ENCODE measurements around the gene SSTR3. TPM values are rescaled to one million over a fixed set of nuclear protein-coding genes. Genes with fewer than 3 reads are reported as not detected.

Gene SSTR3
- total and polyA plus RNA-seq, 2 of the 13 experiments (the other 11 are each of a cell fraction or from before 2014, with no cell fraction given) = 0.08 to 0.64 TPM

DNA sequence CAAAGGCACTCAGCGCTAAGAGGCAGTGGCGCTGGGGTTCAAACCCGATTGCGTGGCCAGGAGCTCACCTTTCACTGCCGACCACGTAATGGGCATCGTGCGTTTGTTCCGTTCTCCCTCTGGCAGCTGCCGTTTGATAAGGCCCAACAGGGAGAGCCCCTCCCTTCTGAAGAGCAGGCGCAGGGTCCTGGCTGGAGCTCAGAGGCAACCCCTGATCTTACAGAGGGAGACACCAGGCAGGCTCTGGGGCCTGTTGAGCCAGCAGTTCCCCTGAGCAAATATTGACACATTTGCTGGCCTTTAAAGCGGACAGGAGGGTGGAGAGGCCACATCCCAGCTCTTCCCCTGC, 12.5 kb downstream of the SSTR3 start (continued):
- TF ChIP-seq NFE2L2 (IDR thresholded peaks at IDR 0.05; ENCODE audit: low read length) (no peak), ZNF749 (CRISPR knock-in tag; IDR thresholded peaks at IDR 0.05; ENCODE audit: borderline replicate concordance) (no peak), HIVEP1 (CRISPR knock-in tag; IDR thresholded peaks at IDR 0.05) (peak; percentile 66; the same call in 1 of the 2 replicates), ZFX (CRISPR knock-in tag; IDR thresholded peaks at IDR 0.05; ENCODE audit: low read depth) (no peak; the same call in 1 of the 2 replicates), SRSF1 (optimal IDR thresholded peaks at IDR 0.05; ENCODE audit: low read depth, low read length) (no peak), ZNF713 (CRISPR knock-in tag; IDR thresholded peaks at IDR 0.05) (no peak), ARNT (IDR thresholded peaks at IDR 0.05) (no peak), ZNF687 (CRISPR knock-in tag; IDR thresholded peaks at IDR 0.05) (peak; percentile 72), RORA (CRISPR knock-in tag; IDR thresholded peaks at IDR 0.05) (no peak), REL (CRISPR knock-in tag; conservative IDR thresholded peaks at IDR 0.05) (no peak), JDP2 (CRISPR knock-in tag; IDR thresholded peaks at IDR 0.05; ENCODE audit: borderline replicate concordance) (no peak), ARHGAP35 (CRISPR knock-in tag; IDR thresholded peaks at IDR 0.05; ENCODE audit: borderline replicate concordance) (peak; percentile 19; the same call in 1 of the 2 replicates), PRPF4 (IDR thresholded peaks at IDR 0.05; ENCODE audit: low read depth, low read length, poor library complexity, severe bottlenecking) (no peak), CAMTA2 (CRISPR knock-in tag; IDR thresholded peaks at IDR 0.05; ENCODE audit: borderline replicate concordance) (no peak), PPARG (CRISPR knock-in tag; conservative IDR thresholded peaks at IDR 0.05) (no peak), ZNF75D (CRISPR knock-in tag; IDR thresholded peaks at IDR 0.05; ENCODE audit: borderline replicate concordance) (no peak), DPF2 (CRISPR knock-in tag; IDR thresholded peaks at IDR 0.05; ENCODE audit: borderline replicate concordance, low read depth) (no peak), ZIK1 (CRISPR knock-in tag; IDR thresholded peaks at IDR 0.05; ENCODE audit: borderline replicate concordance, low read depth) (no peak)
- TF ChIP-seq, protein P1, sequence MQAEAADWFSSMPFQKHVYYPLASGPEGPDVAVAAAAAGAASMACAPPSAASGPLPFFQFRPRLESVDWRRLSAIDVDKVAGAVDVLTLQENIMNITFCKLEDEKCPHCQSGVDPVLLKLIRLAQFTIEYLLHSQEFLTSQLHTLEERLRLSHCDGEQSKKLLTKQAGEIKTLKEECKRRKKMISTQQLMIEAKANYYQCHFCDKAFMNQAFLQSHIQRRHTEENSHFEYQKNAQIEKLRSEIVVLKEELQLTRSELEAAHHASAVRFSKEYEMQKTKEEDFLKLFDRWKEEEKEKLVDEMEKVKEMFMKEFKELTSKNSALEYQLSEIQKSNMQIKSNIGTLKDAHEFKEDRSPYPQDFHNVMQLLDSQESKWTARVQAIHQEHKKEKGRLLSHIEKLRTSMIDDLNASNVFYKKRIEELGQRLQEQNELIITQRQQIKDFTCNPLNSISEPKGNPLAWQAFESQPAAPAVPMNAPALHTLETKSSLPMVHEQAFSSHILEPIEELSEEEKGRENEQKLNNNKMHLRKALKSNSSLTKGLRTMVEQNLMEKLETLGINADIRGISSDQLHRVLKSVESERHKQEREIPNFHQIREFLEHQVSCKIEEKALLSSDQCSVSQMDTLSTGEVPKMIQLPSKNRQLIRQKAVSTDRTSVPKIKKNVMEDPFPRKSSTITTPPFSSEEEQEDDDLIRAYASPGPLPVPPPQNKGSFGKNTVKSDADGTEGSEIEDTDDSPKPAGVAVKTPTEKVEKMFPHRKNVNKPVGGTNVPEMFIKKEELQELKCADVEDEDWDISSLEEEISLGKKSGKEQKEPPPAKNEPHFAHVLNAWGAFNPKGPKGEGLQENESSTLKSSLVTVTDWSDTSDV (CRISPR knock-in tag; IDR thresholded peaks at IDR 0.05) = no peak
- TF ChIP-seq, protein P2, sequence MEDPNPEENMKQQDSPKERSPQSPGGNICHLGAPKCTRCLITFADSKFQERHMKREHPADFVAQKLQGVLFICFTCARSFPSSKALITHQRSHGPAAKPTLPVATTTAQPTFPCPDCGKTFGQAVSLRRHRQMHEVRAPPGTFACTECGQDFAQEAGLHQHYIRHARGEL (CRISPR knock-in tag; IDR thresholded peaks at IDR 0.05) = no peak
- TF ChIP-seq, protein P3, sequence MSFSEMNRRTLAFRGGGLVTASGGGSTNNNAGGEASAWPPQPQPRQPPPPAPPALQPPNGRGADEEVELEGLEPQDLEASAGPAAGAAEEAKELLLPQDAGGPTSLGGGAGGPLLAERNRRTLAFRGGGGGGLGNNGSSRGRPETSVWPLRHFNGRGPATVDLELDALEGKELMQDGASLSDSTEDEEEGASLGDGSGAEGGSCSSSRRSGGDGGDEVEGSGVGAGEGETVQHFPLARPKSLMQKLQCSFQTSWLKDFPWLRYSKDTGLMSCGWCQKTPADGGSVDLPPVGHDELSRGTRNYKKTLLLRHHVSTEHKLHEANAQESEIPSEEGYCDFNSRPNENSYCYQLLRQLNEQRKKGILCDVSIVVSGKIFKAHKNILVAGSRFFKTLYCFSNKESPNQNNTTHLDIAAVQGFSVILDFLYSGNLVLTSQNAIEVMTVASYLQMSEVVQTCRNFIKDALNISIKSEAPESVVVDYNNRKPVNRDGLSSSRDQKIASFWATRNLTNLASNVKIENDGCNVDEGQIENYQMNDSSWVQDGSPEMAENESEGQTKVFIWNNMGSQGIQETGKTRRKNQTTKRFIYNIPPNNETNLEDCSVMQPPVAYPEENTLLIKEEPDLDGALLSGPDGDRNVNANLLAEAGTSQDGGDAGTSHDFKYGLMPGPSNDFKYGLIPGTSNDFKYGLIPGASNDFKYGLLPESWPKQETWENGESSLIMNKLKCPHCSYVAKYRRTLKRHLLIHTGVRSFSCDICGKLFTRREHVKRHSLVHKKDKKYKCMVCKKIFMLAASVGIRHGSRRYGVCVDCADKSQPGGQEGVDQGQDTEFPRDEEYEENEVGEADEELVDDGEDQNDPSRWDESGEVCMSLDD (CRISPR knock-in tag; IDR thresholded peaks at IDR 0.05; ENCODE audit: borderline replicate concordance) = peak; percentile 67; the same call in 1 of the 2 replicates
